IgD-negative memory B cell (primary cell): ENCODE measurements around the gene SLC24A3. TPM values are rescaled to one million over a fixed set of nuclear protein-coding genes. Genes with fewer than 3 reads are reported as not detected.
"Not testable (repeated sequence)": the region's sequence is repeated elsewhere in the genome, so short reads cannot be mapped to it uniquely, and the experiment has no call there.

Source experiments
- H3K27ac Mint-ChIP-seq, 3 donors: one replicate each; pipeline ENCODE4 v1.8.0; 2020 to 2022; ENCODE audit warnings: mild to moderate bottlenecking in 3 of 3, mixed read lengths in 3 of 3, moderate library complexity in 1 of 3
- H3K27me3 Mint-ChIP-seq: one replicate; pipeline ENCODE4 v1.8.0; 2021; ENCODE audit warnings: mixed read lengths
- H3K36me3 Mint-ChIP-seq: one replicate; pipeline ENCODE4 v1.8.0; 2020; ENCODE audit warnings: mild to moderate bottlenecking, mixed read lengths
- H3K4me1 Mint-ChIP-seq, 3 donors: one replicate each; pipeline ENCODE4 v1.8.0; 2020 to 2022; ENCODE audit warnings: mixed read lengths in 3 of 3, mild to moderate bottlenecking in 1 of 3
- H3K4me3 Mint-ChIP-seq, 4 donors: one replicate each; pipeline ENCODE4 v1.8.0; 2020 to 2022; ENCODE audit warnings: mild to moderate bottlenecking in 4 of 4, mixed read lengths in 4 of 4, moderate library complexity in 3 of 4
- H3K9me3 Mint-ChIP-seq, 3 donors: one replicate each; pipeline ENCODE4 v1.8.0; 2020 to 2021; ENCODE audit warnings: mixed read lengths in 3 of 3, mild to moderate bottlenecking in 1 of 3
- polyA plus RNA-seq: library from polyadenylated mRNA; unstranded; fragments of 300-500 nt; fragmentation: Illumina TruSeq; gene quantifications from one replicate; pipeline ENCODE4 v1.2.3, GENCODE V29; 2021

Gene SLC24A3
- polyA plus RNA-seq, 1 donor from 2014 or later = not detected

- H3K4me1 Mint-ChIP-seq = peaks cover 22 to 28% (median 28%) of the 10 kb centered on the region in 3 donors
- H3K27me3 Mint-ChIP-seq = peaks cover 20% of the 10 kb centered on the region
- H3K4me3 Mint-ChIP-seq = peak overlapping the region in 2 of 4 donors; percentile 60 to 62
- H3K27ac Mint-ChIP-seq = peak overlapping the region in 2 of 3 donors; percentile 72 to 76
- no peaks in the 10 kb centered on the region for H3K36me3 Mint-ChIP-seq
- no peaks in the 10 kb centered on the region for H3K9me3 Mint-ChIP-seq
Measured at GRCh38 chr20:19668418-19668817, 456.0 kb downstream of the SLC24A3 start.

GRCh38 chr20:19670829-19671228, 458.4 kb downstream of the SLC24A3 start:
- Mint-ChIP-seq H3K4me3 (no peak overlapping the region), H3K36me3 (no peaks in the 10 kb centered on the region), H3K27me3 (peaks cover 21% of the 10 kb centered on the region), H3K27ac (no peak overlapping the region), H3K9me3 (no peaks in the 10 kb centered on the region), H3K4me1 (peaks cover 18 to 25% (median 25%) of the 10 kb centered on the region in 3 donors)

DNA sequence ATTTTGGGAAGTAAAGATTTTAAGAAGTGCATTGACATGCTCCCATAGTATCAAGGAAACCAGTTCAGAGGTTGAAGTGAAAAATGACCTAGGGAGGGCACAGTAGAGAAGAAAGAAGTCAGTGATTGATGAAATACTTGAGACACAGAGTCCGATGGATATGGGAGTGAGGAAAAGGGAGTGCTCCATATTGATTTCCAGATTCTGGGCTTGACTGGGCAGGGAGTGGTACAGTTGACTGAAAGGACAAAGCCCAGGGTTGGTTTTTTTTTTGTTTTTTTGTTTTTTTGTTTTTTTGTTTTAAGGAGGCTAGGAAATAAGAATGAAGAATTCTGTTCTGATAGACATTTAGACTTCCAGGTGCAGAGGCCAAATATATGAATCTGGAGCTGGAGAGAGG, 458.9 kb downstream of the SLC24A3 start:
- no peaks in the 10 kb centered on the region for H3K9me3 Mint-ChIP-seq
- no peaks in the 10 kb centered on the region for H3K36me3 Mint-ChIP-seq
- H3K27me3 Mint-ChIP-seq = peaks cover 21% of the 10 kb centered on the region
- peak overlapping the region in 2 of 4 donors; percentile 39 to 73 for H3K4me3 Mint-ChIP-seq
- H3K27ac Mint-ChIP-seq = no peak overlapping the region
- H3K4me1 Mint-ChIP-seq = peaks cover 18 to 25% (median 25%) of the 10 kb centered on the region in 3 donors

GRCh38 chr20:19672498-19672897, 460.1 kb downstream of the SLC24A3 start:
- Mint-ChIP-seq H3K27me3 (peaks cover 15% of the 10 kb centered on the region), H3K36me3 (no peaks in the 10 kb centered on the region), H3K27ac (no peak overlapping the region), H3K9me3 (no peaks in the 10 kb centered on the region), H3K4me3 (peak overlapping the region in 1 of 4 donors; percentile 73), H3K4me1 (peaks cover 18 to 25% (median 25%) of the 10 kb centered on the region in 3 donors)

DNA sequence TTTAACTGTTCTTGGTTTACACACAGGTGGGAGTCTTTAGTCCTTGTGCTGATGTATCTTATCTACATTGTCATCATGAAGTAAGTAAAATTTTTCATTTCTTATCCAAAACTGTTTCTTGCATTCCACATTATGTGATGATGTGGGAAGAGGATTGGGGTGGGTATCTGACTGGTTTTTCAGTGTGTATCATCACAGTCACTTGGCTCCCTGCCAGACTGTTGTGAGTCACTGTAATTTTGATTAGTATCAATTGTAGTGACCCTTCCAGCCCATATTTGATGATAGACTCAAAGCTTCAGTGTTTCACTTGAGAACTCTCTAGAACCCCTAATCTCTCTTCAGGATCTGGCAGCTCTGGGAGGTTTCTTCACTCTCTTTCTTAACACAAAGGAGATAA, 461.1 kb downstream of the SLC24A3 start:
- Mint-ChIP-seq H3K36me3 (no peaks in the 10 kb centered on the region), H3K9me3 (no peaks in the 10 kb centered on the region), H3K27ac (no peak overlapping the region), H3K4me1 (peaks cover 11 to 18% (median 18%) of the 10 kb centered on the region in 3 donors), H3K27me3 (peaks cover 15% of the 10 kb centered on the region), H3K4me3 (no peak overlapping the region)

GRCh38 chr20:19676202-19676601, 463.8 kb downstream of the SLC24A3 start:
- no peaks in the 10 kb centered on the region for H3K9me3 Mint-ChIP-seq
- H3K36me3 Mint-ChIP-seq = no peaks in the 10 kb centered on the region
- H3K4me3 Mint-ChIP-seq = no peak overlapping the region
- H3K27ac Mint-ChIP-seq = no peak overlapping the region
- H3K27me3 Mint-ChIP-seq = peaks cover 15% of the 10 kb centered on the region
- peaks cover 8 to 11% (median 10%) of the 10 kb centered on the region in 3 donors for H3K4me1 Mint-ChIP-seq

- Mint-ChIP-seq H3K4me1 (no peaks in the 10 kb centered on the region), H3K9me3 (no peaks in the 10 kb centered on the region), H3K36me3 (no peaks in the 10 kb centered on the region), H3K27me3 (peaks cover 11% of the 10 kb centered on the region), H3K4me3 (no peak overlapping the region), H3K27ac (no peak overlapping the region)
Measured at GRCh38 chr20:19677336-19677735, 464.9 kb downstream of the SLC24A3 start.

- not testable (repeated sequence) for H3K36me3 Mint-ChIP-seq, H3K4me1 Mint-ChIP-seq, H3K27ac Mint-ChIP-seq, H3K9me3 Mint-ChIP-seq, H3K27me3 Mint-ChIP-seq, H3K4me3 Mint-ChIP-seq
Measured at GRCh38 chr20:19678591-19678990, 466.1 kb downstream of the SLC24A3 start.

- peaks cover 0 to 1% (median 0%) of the 10 kb centered on the region in 3 donors for H3K9me3 Mint-ChIP-seq
- no peak overlapping the region for H3K27ac Mint-ChIP-seq
- H3K36me3 Mint-ChIP-seq = no peaks in the 10 kb centered on the region
- H3K27me3 Mint-ChIP-seq = peaks cover 2% of the 10 kb centered on the region
- H3K4me3 Mint-ChIP-seq = no peak overlapping the region
- H3K4me1 Mint-ChIP-seq = no peaks in the 10 kb centered on the region
Measured at GRCh38 chr20:19679900-19680495, 467.6 kb downstream of the SLC24A3 start.

GRCh38 chr20:19682249-19682648, 469.8 kb downstream of the SLC24A3 start:
- Mint-ChIP-seq H3K4me3 (no peak overlapping the region), H3K27ac (no peak overlapping the region), H3K36me3 (no peaks in the 10 kb centered on the region), H3K4me1 (no peaks in the 10 kb centered on the region), H3K9me3 (peaks cover 0 to 3% (median 2%) of the 10 kb centered on the region in 3 donors), H3K27me3 (peaks cover 8% of the 10 kb centered on the region)

- Mint-ChIP-seq H3K4me3 (no peak overlapping the region), H3K9me3 (peaks cover 0 to 3% (median 2%) of the 10 kb centered on the region in 3 donors), H3K27ac (no peak overlapping the region), H3K36me3 (no peaks in the 10 kb centered on the region), H3K27me3 (peaks cover 8% of the 10 kb centered on the region), H3K4me1 (no peaks in the 10 kb centered on the region)
Measured at GRCh38 chr20:19683188-19683587, 470.7 kb downstream of the SLC24A3 start.

DNA sequence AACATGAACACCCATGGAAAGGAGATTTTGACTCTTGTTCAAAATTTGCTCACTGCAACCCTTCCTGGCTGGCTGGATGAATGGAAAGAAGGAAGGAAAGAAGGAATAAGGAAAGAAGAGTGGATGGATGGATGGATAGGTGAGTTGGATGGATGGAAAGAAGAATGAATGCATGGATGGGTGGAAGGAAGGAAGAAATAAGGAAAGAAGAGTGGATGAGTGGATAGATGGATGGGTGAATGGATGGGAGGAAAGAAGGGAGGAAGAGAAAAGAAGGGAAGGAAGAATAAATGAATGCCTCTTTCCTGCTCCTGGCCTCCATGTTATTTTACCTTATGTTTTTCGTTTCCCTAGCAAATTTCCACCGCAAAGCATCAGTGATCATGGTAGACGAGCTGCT, 471.4 kb downstream of the SLC24A3 start:
- H3K4me3 Mint-ChIP-seq = peak overlapping the region in 1 of 4 donors; percentile 71
- H3K36me3 Mint-ChIP-seq = no peaks in the 10 kb centered on the region
- no peak overlapping the region for H3K27ac Mint-ChIP-seq
- H3K9me3 Mint-ChIP-seq = peaks cover 0 to 3% (median 2%) of the 10 kb centered on the region in 3 donors
- no peaks in the 10 kb centered on the region for H3K4me1 Mint-ChIP-seq
- peaks cover 8% of the 10 kb centered on the region for H3K27me3 Mint-ChIP-seq

- Mint-ChIP-seq H3K27me3 (peaks cover 15% of the 10 kb centered on the region), H3K27ac (no peak overlapping the region), H3K36me3 (no peaks in the 10 kb centered on the region), H3K9me3 (peaks cover 0 to 3% (median 2%) of the 10 kb centered on the region in 3 donors), H3K4me1 (peaks cover 4 to 6% (median 5%) of the 10 kb centered on the region in 3 donors), H3K4me3 (no peak overlapping the region)
Measured at GRCh38 chr20:19688031-19688806, 475.8 kb downstream of the SLC24A3 start.

- Mint-ChIP-seq H3K27ac (no peak overlapping the region), H3K4me3 (no peak overlapping the region), H3K9me3 (peaks cover 0 to 3% (median 0%) of the 10 kb centered on the region in 3 donors), H3K36me3 (no peaks in the 10 kb centered on the region), H3K4me1 (peaks cover 5 to 10% (median 7%) of the 10 kb centered on the region in 3 donors), H3K27me3 (peaks cover 12% of the 10 kb centered on the region)
Measured at GRCh38 chr20:19690462-19690861, 478.0 kb downstream of the SLC24A3 start.

DNA sequence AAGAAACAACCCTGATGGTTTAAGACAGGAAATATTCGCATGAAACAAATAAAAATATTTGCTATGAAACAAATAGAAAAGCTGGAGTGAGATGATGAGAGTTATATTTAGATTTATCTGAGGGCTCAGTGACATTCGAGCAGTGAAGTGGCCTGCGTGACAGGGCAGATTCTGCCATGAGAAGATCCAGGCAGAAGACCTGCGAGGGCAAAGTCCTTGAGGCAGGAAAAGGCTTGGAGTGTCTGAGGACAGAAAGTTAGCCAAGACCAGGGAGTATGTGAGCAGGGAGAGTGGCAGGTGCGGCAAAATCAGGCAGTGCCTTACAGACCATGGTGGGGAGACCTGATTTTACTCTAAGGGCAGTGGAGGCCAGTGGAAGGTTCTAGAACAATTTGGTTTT, 478.7 kb downstream of the SLC24A3 start:
- Mint-ChIP-seq H3K4me1 (peaks cover 5 to 10% (median 10%) of the 10 kb centered on the region in 3 donors), H3K4me3 (no peak overlapping the region), H3K9me3 (peaks cover 0 to 3% (median 0%) of the 10 kb centered on the region in 3 donors), H3K36me3 (no peaks in the 10 kb centered on the region), H3K27me3 (peaks cover 11% of the 10 kb centered on the region), H3K27ac (no peak overlapping the region)
